K562 (cell line): ENCODE results near the gene SCAPER. TPM values are rescaled to one million over a fixed set of nuclear protein-coding genes. Genes with fewer than 3 reads are reported as not detected.

Source experiments
- BRD9 ChIP-seq: fragments of 450-650 bp; IDR thresholded peaks from 2 replicates; pipeline ENCODE4 v1.6.1; 2018; ENCODE audit warnings: low read depth; ENCODE audit not compliant: partially characterized antibody
- ELF2 ChIP-seq: fragments of 250-450 bp; sonication (Bioruptor Pico); IDR thresholded peaks from 2 replicates; pipeline ENCODE4 v1.5.0; 2021; ENCODE audit warnings: mild to moderate bottlenecking
- HMBOX1 ChIP-seq: sonication (generic); IDR thresholded peaks from 2 replicates; pipeline ENCODE4 v1.6.1; 2016
- MGA ChIP-seq: fragments of 450-650 bp; IDR thresholded peaks from 2 replicates; pipeline ENCODE4 v1.6.1; 2016; ENCODE audit warnings: mild to moderate bottlenecking, moderate library complexity
- polyA plus RNA-seq, 8 experiments: library from polyadenylated mRNA; depleted of rRNA in 4 of 8; stranded (reverse) in 5 of 8; unstranded in 3 of 8; fragments of >200 nt; fragmentation: Nextera tagmentation in 2 of 8; fragmentation: Illumina TruSeq in 1 of 8; extraction: Ambion mirVana in 2 of 8; extraction: Trizol in 1 of 8; gene quantifications; 2 replicates each; pipeline versions ENCODE4 v1.2.1 to v1.2.3, GENCODE V29; 2011 to 2014; ENCODE audit warnings: inconsistent platforms in 1 of 8, missing spikeins in 1 of 8
- total RNA-seq, 7 experiments: library from RNA; depleted of rRNA in 6 of 7; stranded (reverse); fragments of >200 nt in 6 of 7; fragmentation: Illumina TruSeq in 2 of 7; extraction: Trizol in 2 of 7; gene quantifications; 2 replicates each; pipeline versions ENCODE4 v1.2.1 to v1.2.3, GENCODE V29; 2011 to 2021; ENCODE audit warnings: low replicate concordance in 1 of 7

SCAPER gene
- total and polyA plus RNA-seq, 9 of the 15 experiments (the other 6 are each of a cell fraction or from before 2014, with no cell fraction given): 1.3 to 5.7 (median 3.2) TPM

- 0 out of 2 replicates have a peak, but pooled peaks have one; percentile 33 for TF ChIP-seq MGA
- TF ChIP-seq HMBOX1: no peak
- no peak for TF ChIP-seq ELF2 (CRISPR knock-in tag)
- TF ChIP-seq BRD9: peak; percentile 42
- TF ChIP-seq, all 486 proteins: peak for 41
Measured at GRCh38 chr15:76335307-76336253, 569.6 kb downstream of the SCAPER start (continued).
